A549 (cell line): ENCODE results near the gene MBD3. TPM values are rescaled to one million over a fixed set of nuclear protein-coding genes. Genes with fewer than 3 reads are reported as not detected.

Experiments used
- ATAC-seq, 2 experiments: fragments of 200-7000 bp in 1 of 2; fragments of >200 bp in 1 of 2; cut with Nextera tagmentation in 1 of 2; cut with Tn5 transposase in 1 of 2; 3 replicates each; pipeline versions ENCODE4 v1.8.0 to v1.9.1; 2018 to 2020; ENCODE audit warnings: mild to moderate bottlenecking in 1 of 2, moderate library complexity in 1 of 2
- CTCF ChIA-PET: fragments of 300-600 bp; sonication (Branson Sonifier 250); formaldehyde crosslinking; extraction: SDS; loops from one replicate; lab custom pipeline; 2021; ENCODE audit warnings: antibody characterized with exemption, inconsistent platforms; lab: Yijun Ruan, JAX
- POLR2A ChIA-PET: fragments of 350-600 bp; formaldehyde crosslinking; extraction: SDS; loops from one replicate; lab custom pipeline; 2021; ENCODE audit warnings: antibody characterized with exemption, inconsistent platforms; lab: Yijun Ruan, JAX
- DNase-seq, 2 experiments: peaks; one replicate each; pipeline versions ENCODE4 v3.0.0 to v3.0.0-alpha.2; 2011 to 2016; ENCODE audit warnings: low read depth in 1 of 2, low spot score in 1 of 2
- FAIRE-seq: peaks from 2 replicates; lab custom pipeline; 2011; peaks lifted over from hg19 to GRCh38; lab: Jason Lieb, UNC
- H3K27ac ChIP-seq, 2 experiments: fragments of >200 bp; sonication (Bioruptor Twin); formaldehyde crosslinking; 3 replicates each; pipeline ENCODE4 v1.5.1; 2016 to 2017
- H3K4me1 ChIP-seq: fragments of >200 bp; sonication (Bioruptor Twin); formaldehyde crosslinking; 3 replicates; pipeline ENCODE4 v1.6.1; 2016
- H3K4me2 ChIP-seq: fragments of >200 bp; sonication (Bioruptor Twin); formaldehyde crosslinking; 3 replicates; pipeline ENCODE4 v1.6.1; 2016
- H3K4me3 ChIP-seq: fragments of >200 bp; sonication (Bioruptor Twin); formaldehyde crosslinking; 3 replicates; pipeline ENCODE4 v1.5.1; 2016
- H3K9me3 ChIP-seq: fragments of >200 bp; sonication (Bioruptor Twin); formaldehyde crosslinking; 3 replicates; pipeline ENCODE4 v1.6.1; 2016
- ATOH8 ChIP-seq: fragments of 250-450 bp; sonication (Bioruptor Pico); IDR thresholded peaks from 2 replicates; pipeline ENCODE4 v1.5.0; 2020; ENCODE audit warnings: low read depth, mild to moderate bottlenecking, moderate library complexity
- BCL3 ChIP-seq: fragments of >200 bp; sonication (Bioruptor Twin); formaldehyde crosslinking; IDR thresholded peaks from 3 replicates; pipeline ENCODE4 v1.6.1; 2016
- BHLHE40 ChIP-seq: IDR thresholded peaks from 2 replicates; pipeline ENCODE4 v1.6.1; 2012; ENCODE audit warnings: low read depth, low read length, inconsistent platforms
- CBX2 ChIP-seq: fragments of 200-600 bp; sonication (generic); IDR thresholded peaks from 2 replicates; pipeline ENCODE4 v1.6.1; 2016; ENCODE audit warnings: low read depth, mild to moderate bottlenecking, borderline replicate concordance
- CBX8 ChIP-seq: fragments of 200-600 bp; sonication (generic); IDR thresholded peaks from 2 replicates; pipeline ENCODE4 v1.6.1; 2016
- E2F6 ChIP-seq: IDR thresholded peaks from 2 replicates; pipeline ENCODE4 v1.6.1; 2012; ENCODE audit warnings: low read depth, borderline replicate concordance
- EHF ChIP-seq: fragments of 250-450 bp; sonication (Bioruptor Pico); IDR thresholded peaks from 2 replicates; pipeline ENCODE4 v1.5.0; 2020; ENCODE audit warnings: mild to moderate bottlenecking
- FOSB ChIP-seq: fragments of 250-450 bp; sonication (Bioruptor Pico); IDR thresholded peaks from 2 replicates; pipeline ENCODE4 v1.5.0; 2020; ENCODE audit warnings: mild to moderate bottlenecking, moderate library complexity
- FOSL2 ChIP-seq, 2 experiments: fragments of 450-650 bp in 1 of 2; fragments of >200 bp in 1 of 2; sonication (Bioruptor Twin) in 1 of 2; formaldehyde crosslinking; IDR thresholded peaks; 2 replicates each; pipeline versions ENCODE4 v1.5.0 to v1.6.1; 2016 to 2020; ENCODE audit warnings: mild to moderate bottlenecking in 1 of 2, moderate library complexity in 1 of 2
- HES2 ChIP-seq: fragments of >200 bp; sonication (Bioruptor Twin); formaldehyde crosslinking; IDR thresholded peaks from 2 replicates; pipeline ENCODE4 v1.6.1; 2016
- HEYL ChIP-seq: fragments of 250-450 bp; sonication (Bioruptor Pico); IDR thresholded peaks from 2 replicates; pipeline ENCODE4 v1.8.0; 2021; ENCODE audit warnings: mild to moderate bottlenecking, moderate library complexity
- HMGXB4 ChIP-seq: fragments of 250-450 bp; sonication (Bioruptor Pico); IDR thresholded peaks from 2 replicates; pipeline ENCODE4 v1.5.0; 2021; ENCODE audit warnings: mild to moderate bottlenecking, moderate library complexity, borderline replicate concordance
- HOXB5 ChIP-seq: fragments of 250-450 bp; sonication (Bioruptor Pico); IDR thresholded peaks from 2 replicates; pipeline ENCODE4 v1.5.0; 2020; ENCODE audit warnings: mild to moderate bottlenecking, moderate library complexity
- JUN ChIP-seq, 2 experiments: fragments of >200 bp; sonication (Bioruptor Twin); formaldehyde crosslinking; IDR thresholded peaks; 2 replicates in 1 of 2; 3 replicates in 1 of 2; pipeline ENCODE4 v1.6.1; 2016 to 2017
- MAX ChIP-seq: IDR thresholded peaks from 2 replicates; pipeline ENCODE4 v1.6.1; 2012
- PBX3 ChIP-seq: IDR thresholded peaks from 2 replicates; pipeline ENCODE4 v1.6.1; 2012
- PHF8 ChIP-seq: fragments of 200-600 bp; sonication (generic); IDR thresholded peaks from 2 replicates; pipeline ENCODE4 v1.6.1; 2016; ENCODE audit warnings: low read depth, mild to moderate bottlenecking, antibody characterized with exemption, moderate library complexity, borderline replicate concordance
- POLR2AphosphoS2 ChIP-seq: conservative IDR thresholded peaks from 2 replicates; pipeline ENCODE4 v1.6.1; 2012; ENCODE audit warnings: low read length, improper control_type of control experiment, inconsistent platforms
- RCOR1 ChIP-seq: fragments of 150-350 bp; IDR thresholded peaks from 2 replicates; pipeline ENCODE4 v1.6.1; 2014; ENCODE audit warnings: antibody characterized with exemption, low read length, low read depth
- REST ChIP-seq: fragments of 200-600 bp; sonication (generic); IDR thresholded peaks from 2 replicates; pipeline ENCODE4 v1.6.1; 2016; ENCODE audit warnings: antibody characterized with exemption, mild to moderate bottlenecking, moderate library complexity
- TP53 ChIP-seq: fragments of 250-450 bp; sonication (Bioruptor Pico); IDR thresholded peaks from 2 replicates; pipeline ENCODE4 v1.5.0; 2021; ENCODE audit warnings: mild to moderate bottlenecking, moderate library complexity
- ZNF302 ChIP-seq: fragments of 250-450 bp; sonication (Bioruptor Pico); IDR thresholded peaks from 2 replicates; pipeline ENCODE4 v1.9.0; 2021; ENCODE audit warnings: inconsistent platforms, mild to moderate bottlenecking, moderate library complexity
- ZSCAN20 ChIP-seq: fragments of 250-450 bp; sonication (Bioruptor Pico); IDR thresholded peaks from 2 replicates; pipeline ENCODE4 v1.8.0; 2022; ENCODE audit warnings: mild to moderate bottlenecking, moderate library complexity
- WGBS: methylation state at CpG from one replicate; pipeline ENCODE4 v1.1.6; 2017; ENCODE audit errors: missing lambda C conversion rate; 5-methylcytosine and 5-hydroxymethylcytosine counted together
- polyA plus RNA-seq, 4 experiments: library from polyadenylated mRNA; depleted of rRNA in 3 of 4; stranded (reverse); fragments of >200 nt; fragmentation: RNase III in 1 of 4; extraction: RNeasy Plus Mini Kit Qiagen cat#74134 plus additional on column Dnase treatment in 1 of 4; gene quantifications; 2 replicates in 3 of 4; 3 replicates in 1 of 4; pipeline ENCODE4 v1.2.3, GENCODE V29; 2011 to 2017

MBD3 gene
- polyA plus RNA-seq, 2 of the 4 experiments (the other 2 are of a cell fraction): 22.7 to 41.4 TPM

- TF ChIP-seq REST: no peak
- TF ChIP-seq CBX2: no peak
- no peak for TF ChIP-seq TP53 (CRISPR knock-in tag)
- no peak for TF ChIP-seq PHF8
- no peak for TF ChIP-seq POLR2AphosphoS2
- no peak for TF ChIP-seq FOSB (CRISPR knock-in tag)
- no peak for TF ChIP-seq JUN (IDR thresholded peaks at IDR 0.05)
Observed at GRCh38 chr19:1584500-1585242, 8.0 kb downstream of the MBD3 start (continued).

GRCh38 chr19:1582201-1582600, 10.5 kb downstream of the MBD3 start:
- 84% methylated on average over 6 of the region's 9 CpGs for WGBS
- no peak for FAIRE-seq
- no peak for TF ChIP-seq HMGXB4 (CRISPR knock-in tag)
- TF ChIP-seq ZNF302 (CRISPR knock-in tag): no peak
- TF ChIP-seq HOXB5: no peak
- no peak for TF ChIP-seq BCL3
- no peak for TF ChIP-seq EHF (CRISPR knock-in tag)
- TF ChIP-seq HEYL (CRISPR knock-in tag): no peak
- no peak for TF ChIP-seq CBX2
- no peak for TF ChIP-seq MAX
- no peak for TF ChIP-seq E2F6
- no peaks in the 10 kb centered on the region for H3K4me1 ChIP-seq
- ChIA-PET POLR2A (no interaction called here), CTCF (interaction anchor here (1.3 to 2.1 kb wide), 2 partner anchors 8 to 36 kb away, joined by 4 to 5 read pairs; no protein-coding TSS in a partner anchor)
- H3K4me3 ChIP-seq: no peak overlapping the region
- DNase-seq: no peak
- H3K27ac ChIP-seq: no peak overlapping the region
- no peak for ATAC-seq
- no peak overlapping the region for H3K4me2 ChIP-seq
- no peaks in the 10 kb centered on the region for H3K9me3 ChIP-seq

GRCh38 chr19:1580957-1581356, 11.7 kb downstream of the MBD3 start:
- ChIA-PET CTCF (interaction anchor here (2.1 kb wide), 1 partner anchor 35 kb away, joined by 5 read pairs; no protein-coding TSS in a partner anchor), POLR2A (no interaction called here)
- H3K9me3 ChIP-seq: no peaks in the 10 kb centered on the region
- DNase-seq (no peak), FAIRE-seq (no peak), ATAC-seq (no peak)
- WGBS: 92% methylated on average over 22 of the region's 22 CpGs
- H3K4me1 ChIP-seq: no peaks in the 10 kb centered on the region
- H3K27ac ChIP-seq: no peak overlapping the region
- no peak overlapping the region for H3K4me2 ChIP-seq
- no peak overlapping the region for H3K4me3 ChIP-seq
- TF ChIP-seq ZSCAN20 (no peak), ATOH8 (CRISPR knock-in tag) (no peak), FOSL2 (IDR thresholded peaks at IDR 0.05) (no peak), FOSL2 (CRISPR knock-in tag; IDR thresholded peaks at IDR 0.05) (no peak), CBX8 (no peak), PBX3 (no peak), PHF8 (no peak), HEYL (CRISPR knock-in tag) (no peak), BHLHE40 (no peak), RCOR1 (no peak), HES2 (no peak), ZNF302 (CRISPR knock-in tag) (no peak)
